Heart left ventricle (tissue), 13 donors: Measurements from ENCODE around the gene PRR14L.

Source experiments
- POLR2A ChIP-seq, 2 donors: fragments of 450-650 bp; IDR thresholded peaks; one replicate each; pipeline ENCODE4 v1.6.1; 2017; ENCODE audit warnings: antibody characterized with exemption in 2 of 2, mild to moderate bottlenecking in 2 of 2, moderate library complexity in 2 of 2
- TF ChIP-seq, protein P1 (sequence below), 12 donors: fragments of 200-600 bp; sonication (generic) in 4 of 12; IDR thresholded peaks; one replicate each; pipeline versions ENCODE4 v1.5.0 to v1.8.0; 2018 to 2022; ENCODE audit warnings: antibody characterized with exemption in 12 of 12, mild to moderate bottlenecking in 5 of 12
- donor health status: ischemic (EF 13 %, LVEDD 7.1; RV severe dilation, severe dysfunction).
- donor health status: DM: no; HTN: yes; CAD: no.
- donor health status: DM: no; HTN: no; CAD: no.
- donor health status: ischemic (EF 25% LVEDD 6.9; RV normal size, moderate dysfunction).
- donor health status: ischemic (EF 25% LVEDD 5.7; RV mildly dilated, moderate dysfunction).
- donor health status: ischemic (EF 35%, LVEDD 5.7; RV mildly dilated, moderate dysfunction).
- donor health status: nonischemic (EF 11% LVEDD 7.7; RV severe dilation, severe dysfunction).
- donor health status: DM: yes; HTN: yes; CAD: no.
- donor health status: PGD.
- donor health status: ischemic (EF 29% LVEDD 5.4; RV normal size, mild dysfunction).
- donor health status: nonischemic (EF 23%, LVEDD 6.1; RV moderate dilation, normal function).

DNA sequence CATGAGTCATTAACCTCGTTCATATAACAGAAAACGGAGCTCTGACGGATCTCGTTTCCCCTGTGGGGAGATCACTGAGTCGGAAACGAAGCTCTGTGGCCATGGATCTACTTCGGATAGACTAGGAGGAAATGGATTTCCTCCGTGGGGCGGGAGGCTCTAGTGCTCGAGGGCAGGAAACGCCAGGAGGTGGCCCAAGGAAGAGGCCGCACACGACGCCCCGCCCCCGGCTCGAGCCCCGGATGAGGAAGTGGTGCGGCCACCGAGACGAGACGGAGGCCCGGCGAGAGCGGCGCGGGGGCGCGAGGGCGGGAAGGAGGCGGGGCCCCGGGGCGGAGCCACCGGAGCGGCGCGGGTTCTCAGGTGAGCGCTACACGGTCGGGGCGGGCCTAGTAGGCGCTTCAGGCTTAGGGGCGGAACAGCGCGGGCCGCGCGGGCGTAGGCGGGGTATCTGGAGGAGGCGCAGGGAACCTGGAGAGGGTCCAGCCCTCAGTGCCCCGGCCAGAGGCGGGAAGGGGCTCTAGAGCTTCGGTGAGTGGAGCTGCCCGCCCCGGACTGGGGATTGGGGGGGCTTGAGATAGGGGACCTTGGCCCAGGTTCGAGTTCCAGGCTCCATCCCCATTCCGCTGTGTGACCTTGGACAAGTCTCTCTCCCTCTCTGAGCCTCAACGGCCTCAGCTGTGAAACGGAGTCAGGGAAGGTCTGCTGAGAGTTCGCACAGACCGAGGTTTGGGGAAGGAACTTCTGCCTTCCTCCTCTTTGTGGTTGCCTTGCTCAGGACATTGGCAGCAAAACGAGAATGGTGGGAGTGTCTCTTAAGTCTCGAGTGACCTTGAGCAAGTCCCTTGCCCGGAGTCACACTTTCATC is 3.9 kb upstream of the PRR14L start, which contains the start of gene DEPDC5:
- TF ChIP-seq, protein P1, sequence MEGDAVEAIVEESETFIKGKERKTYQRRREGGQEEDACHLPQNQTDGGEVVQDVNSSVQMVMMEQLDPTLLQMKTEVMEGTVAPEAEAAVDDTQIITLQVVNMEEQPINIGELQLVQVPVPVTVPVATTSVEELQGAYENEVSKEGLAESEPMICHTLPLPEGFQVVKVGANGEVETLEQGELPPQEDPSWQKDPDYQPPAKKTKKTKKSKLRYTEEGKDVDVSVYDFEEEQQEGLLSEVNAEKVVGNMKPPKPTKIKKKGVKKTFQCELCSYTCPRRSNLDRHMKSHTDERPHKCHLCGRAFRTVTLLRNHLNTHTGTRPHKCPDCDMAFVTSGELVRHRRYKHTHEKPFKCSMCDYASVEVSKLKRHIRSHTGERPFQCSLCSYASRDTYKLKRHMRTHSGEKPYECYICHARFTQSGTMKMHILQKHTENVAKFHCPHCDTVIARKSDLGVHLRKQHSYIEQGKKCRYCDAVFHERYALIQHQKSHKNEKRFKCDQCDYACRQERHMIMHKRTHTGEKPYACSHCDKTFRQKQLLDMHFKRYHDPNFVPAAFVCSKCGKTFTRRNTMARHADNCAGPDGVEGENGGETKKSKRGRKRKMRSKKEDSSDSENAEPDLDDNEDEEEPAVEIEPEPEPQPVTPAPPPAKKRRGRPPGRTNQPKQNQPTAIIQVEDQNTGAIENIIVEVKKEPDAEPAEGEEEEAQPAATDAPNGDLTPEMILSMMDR (IDR thresholded peaks at IDR 0.05) = peak in 1 of 12 donors; percentile 25
- TF ChIP-seq POLR2A (IDR thresholded peaks at IDR 0.05) = peak in 1 of 2 donors; percentile 80
